A673 (cell line): ENCODE measurements around the gene SPAG8. TPM values are rescaled to one million over a fixed set of nuclear protein-coding genes. Genes with fewer than 3 reads are reported as not detected.

Experiments used
- BruUV-seq: library from RNA; stranded (reverse); fragments of 400-500 nt; replicated peaks from 2 replicates; lab custom pipeline; 2021; lab: Mats Ljungman, UMichigan
- CTCF ChIA-PET: fragments of 300-600 bp; sonication (Branson Sonifier 250); formaldehyde crosslinking; loops from one replicate; lab custom pipeline; 2022; ENCODE audit warnings: antibody characterized with exemption; lab: Charles Lee
- POLR2A ChIA-PET: fragments of 300-600 bp; sonication (Branson Sonifier 250); formaldehyde crosslinking; loops from one replicate; lab custom pipeline; 2022; ENCODE audit warnings: antibody characterized with exemption; ENCODE audit not compliant: low non-redundant PET; lab: Charles Lee
- DNase-seq: peaks from one replicate; pipeline ENCODE4 v3.0.0-alpha.2; 2015; ENCODE audit warnings: low spot score
- H3K27ac ChIP-seq: fragments of 200-600 bp; sonication (generic); 2 replicates; pipeline ENCODE4 v1.5.1; 2016; ENCODE audit warnings: mixed run types, low read depth, mild to moderate bottlenecking, mixed read lengths, antibody characterized with exemption, low read length; ENCODE audit not compliant: poor library complexity, severe bottlenecking
- H3K27me3 ChIP-seq: fragments of 200-600 bp; sonication (generic); replicated peaks from 2 replicates; pipeline ENCODE4 v1.6.1; 2017; ENCODE audit warnings: mixed run types, low read depth, mild to moderate bottlenecking, mixed read lengths, antibody characterized with exemption, low read length; ENCODE audit not compliant: insufficient read depth, poor library complexity
- H3K36me3 ChIP-seq: fragments of 200-600 bp; sonication (generic); 2 replicates; pipeline ENCODE4 v1.6.1; 2016; ENCODE audit warnings: mixed run types, mild to moderate bottlenecking, mixed read lengths, antibody characterized with exemption, low read length; ENCODE audit not compliant: insufficient read depth, poor library complexity, severe bottlenecking
- H3K4me1 ChIP-seq: fragments of 200-600 bp; sonication (generic); 2 replicates; pipeline ENCODE4 v1.6.1; 2017; ENCODE audit warnings: mixed run types, mild to moderate bottlenecking, mixed read lengths, antibody characterized with exemption, low read length; ENCODE audit not compliant: insufficient read depth, poor library complexity, severe bottlenecking
- H3K4me3 ChIP-seq: fragments of 200-600 bp; sonication (generic); 2 replicates; pipeline ENCODE4 v1.5.1; 2016; ENCODE audit warnings: low read depth, mixed run types, mild to moderate bottlenecking, mixed read lengths, low read length; ENCODE audit not compliant: poor library complexity, severe bottlenecking
- H3K9me3 ChIP-seq: fragments of 200-600 bp; sonication (generic); 2 replicates; pipeline ENCODE4 v1.6.1; 2016; ENCODE audit warnings: mixed run types, low read depth, mild to moderate bottlenecking, mixed read lengths, antibody characterized with exemption, low read length; ENCODE audit not compliant: poor library complexity, severe bottlenecking
- EZH2 ChIP-seq: fragments of 200-600 bp; sonication (generic); IDR thresholded peaks from 2 replicates; pipeline ENCODE4 v1.6.1; 2017; ENCODE audit warnings: borderline replicate concordance, low read depth, mild to moderate bottlenecking, mixed read lengths, antibody characterized with exemption, low read length; ENCODE audit not compliant: poor library complexity, severe bottlenecking
- intact Hi-C: fragments of 100-400 bp; cut with micrococcal nuclease; formaldehyde crosslinking; loops from one replicate; pipeline ENCODE4 v1.10.0; 2022; ENCODE audit not compliant: unreplicated experiment
- total RNA-seq: library from RNA; stranded (reverse); gene quantifications from 2 replicates; pipeline ENCODE4 v1.2.3, GENCODE V29; 2021
- TF ChIP-seq, protein P1 (sequence below): fragments of 300-800, 200-600 bp; sonication (generic); conservative IDR thresholded peaks from 2 replicates; pipeline ENCODE4 v1.5.1; 2017; ENCODE audit warnings: low read depth, mild to moderate bottlenecking, antibody characterized with exemption, low read length, moderate library complexity, mixed read lengths

Gene SPAG8
- total RNA-seq, 1 experiment from 2014 or later, result 1.4 TPM

DNA sequence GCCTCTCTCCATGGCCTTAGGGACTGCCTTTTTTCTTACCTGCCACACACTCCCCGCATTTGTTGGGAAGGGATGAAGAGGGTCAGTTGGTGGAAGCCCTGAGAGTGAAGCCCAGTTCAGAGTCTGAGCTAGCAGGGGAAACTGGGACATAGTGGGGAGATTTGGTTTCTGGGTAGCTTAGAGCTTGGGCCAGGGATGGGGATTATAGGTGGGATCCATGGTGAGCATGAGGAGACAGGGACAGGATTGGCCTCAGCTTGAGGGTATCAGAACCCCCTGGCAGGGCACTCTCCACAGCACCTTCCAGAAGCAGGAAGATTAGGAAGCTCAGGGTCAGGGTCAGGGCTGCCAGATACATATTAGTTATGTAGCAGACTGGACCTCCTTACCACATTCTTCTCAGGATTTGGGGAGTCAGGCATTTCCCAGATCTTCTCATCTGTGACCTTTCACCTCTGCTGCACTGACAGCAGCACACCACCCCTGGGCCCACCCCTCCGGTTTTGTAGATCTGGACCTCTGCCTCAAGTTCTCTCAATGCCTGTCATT is 40.3 kb upstream of the SPAG8 start:
- Histone ChIP-seq H3K4me3 (no peak overlapping the region), H3K27me3 (no peaks in the 10 kb centered on the region), H3K27ac (no peak overlapping the region), H3K36me3 (no peaks in the 10 kb centered on the region), H3K4me1 (no peaks in the 10 kb centered on the region), H3K9me3 (no peaks in the 10 kb centered on the region)
- POLR2A ChIA-PET, result no interaction called here
- CTCF ChIA-PET, result no interaction called here
- TF ChIP-seq EZH2, result no peak
- BruUV-seq, result no TSS peak
- no peak for DNase-seq
- intact Hi-C loops, result no loop called here

DNA sequence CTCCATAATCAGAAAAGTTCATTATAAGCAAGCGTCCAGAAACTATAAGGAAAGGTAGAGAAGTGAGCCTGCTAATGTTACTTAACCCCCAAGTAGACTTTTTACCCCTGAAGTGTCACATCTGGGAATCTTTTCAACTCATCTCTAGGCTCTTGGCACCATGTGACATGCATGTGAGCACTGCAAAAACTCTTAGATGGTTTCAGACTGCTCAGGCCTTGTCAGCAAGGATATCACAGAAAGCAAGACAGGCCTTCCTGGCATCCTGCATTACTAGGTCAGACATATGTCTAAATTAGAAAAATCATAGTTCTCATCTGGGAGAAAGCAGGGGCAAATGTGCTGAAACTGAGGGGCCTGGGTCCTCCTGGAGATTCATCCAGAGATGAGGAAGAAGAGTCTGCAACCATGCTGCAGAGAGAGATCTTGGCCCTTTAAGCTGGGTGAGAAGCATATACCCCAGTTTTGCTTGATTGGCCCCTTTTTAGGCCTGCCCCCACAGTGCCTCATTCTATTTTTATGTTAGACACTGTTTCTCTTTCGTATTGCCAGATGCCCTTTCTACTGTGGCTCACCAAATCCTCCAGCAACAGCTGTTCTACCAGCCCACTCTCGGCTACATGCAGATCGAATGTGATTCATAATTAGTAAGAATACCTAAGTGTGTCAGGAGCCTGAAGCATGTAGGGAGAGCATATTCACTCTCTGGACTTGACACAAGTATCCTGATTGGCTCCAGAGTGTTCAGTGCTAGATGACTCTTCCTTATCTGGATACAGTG is 35.9 kb upstream of the SPAG8 start:
- ChIA-PET CTCF (interaction anchor here (0.7 to 1.0 kb wide), 2 partner anchors 55 to 71 kb away, joined by 3 to 5 read pairs; no protein-coding TSS in a partner anchor), POLR2A (no interaction called here)
- Histone ChIP-seq H3K27ac (no peak overlapping the region), H3K36me3 (no peaks in the 10 kb centered on the region), H3K27me3 (no peaks in the 10 kb centered on the region), H3K9me3 (no peaks in the 10 kb centered on the region), H3K4me1 (no peaks in the 10 kb centered on the region), H3K4me3 (no peak overlapping the region)
- BruUV-seq, result no TSS peak
- TF ChIP-seq, protein P1, sequence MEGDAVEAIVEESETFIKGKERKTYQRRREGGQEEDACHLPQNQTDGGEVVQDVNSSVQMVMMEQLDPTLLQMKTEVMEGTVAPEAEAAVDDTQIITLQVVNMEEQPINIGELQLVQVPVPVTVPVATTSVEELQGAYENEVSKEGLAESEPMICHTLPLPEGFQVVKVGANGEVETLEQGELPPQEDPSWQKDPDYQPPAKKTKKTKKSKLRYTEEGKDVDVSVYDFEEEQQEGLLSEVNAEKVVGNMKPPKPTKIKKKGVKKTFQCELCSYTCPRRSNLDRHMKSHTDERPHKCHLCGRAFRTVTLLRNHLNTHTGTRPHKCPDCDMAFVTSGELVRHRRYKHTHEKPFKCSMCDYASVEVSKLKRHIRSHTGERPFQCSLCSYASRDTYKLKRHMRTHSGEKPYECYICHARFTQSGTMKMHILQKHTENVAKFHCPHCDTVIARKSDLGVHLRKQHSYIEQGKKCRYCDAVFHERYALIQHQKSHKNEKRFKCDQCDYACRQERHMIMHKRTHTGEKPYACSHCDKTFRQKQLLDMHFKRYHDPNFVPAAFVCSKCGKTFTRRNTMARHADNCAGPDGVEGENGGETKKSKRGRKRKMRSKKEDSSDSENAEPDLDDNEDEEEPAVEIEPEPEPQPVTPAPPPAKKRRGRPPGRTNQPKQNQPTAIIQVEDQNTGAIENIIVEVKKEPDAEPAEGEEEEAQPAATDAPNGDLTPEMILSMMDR, result no peak
- no peak for TF ChIP-seq EZH2
- intact Hi-C loops, result no loop called here
- DNase-seq, result no peak

DNA sequence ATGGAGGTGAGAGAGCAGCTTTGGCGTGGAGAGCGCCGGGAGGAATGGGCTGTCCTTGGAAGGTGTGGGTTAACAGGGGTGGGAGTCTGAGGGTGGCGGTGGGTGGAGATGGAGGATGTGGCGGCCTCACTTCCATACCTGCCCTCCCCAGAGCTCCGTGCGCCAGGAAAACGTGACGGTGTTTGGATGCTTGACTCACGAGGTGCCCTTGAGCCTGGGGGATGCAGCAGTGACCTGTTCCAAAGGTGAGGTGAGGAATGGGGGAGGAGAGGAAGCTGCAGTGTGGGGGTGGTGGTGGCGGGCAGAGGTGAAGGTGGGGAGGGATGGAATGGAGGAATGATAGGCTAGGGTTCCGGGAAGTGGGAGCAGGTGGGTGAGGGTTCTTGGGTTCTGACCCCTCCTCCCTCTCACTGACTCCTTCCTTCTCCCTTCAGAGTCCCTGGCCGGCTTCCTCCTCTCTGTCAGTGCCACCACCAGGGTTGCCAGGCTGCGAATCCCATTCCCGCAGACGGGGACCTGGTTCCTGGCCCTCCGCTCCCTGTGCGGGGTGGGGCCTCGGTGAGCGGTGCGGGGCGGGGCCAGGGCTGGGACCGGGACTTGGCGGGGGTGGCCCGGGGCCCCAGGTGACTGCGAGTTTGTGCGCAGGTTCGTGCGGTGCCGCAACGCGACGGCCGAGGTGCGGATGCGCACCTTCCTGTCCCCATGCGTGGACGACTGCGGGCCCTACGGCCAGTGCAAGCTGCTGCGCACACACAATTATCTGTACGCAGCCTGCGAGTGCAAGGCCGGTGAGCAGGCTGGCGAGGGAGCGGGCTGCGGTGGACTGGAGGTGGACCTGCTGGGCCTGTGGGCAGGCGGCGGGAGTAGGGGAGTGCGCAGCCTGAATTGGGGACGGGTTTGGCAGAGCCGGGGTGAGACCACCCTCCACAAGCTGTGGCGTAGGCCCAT is 34.0 kb upstream of the SPAG8 start:
- intact Hi-C loops, result no loop called here
- Histone ChIP-seq H3K4me3 (no peak overlapping the region), H3K9me3 (no peaks in the 10 kb centered on the region), H3K27ac (no peak overlapping the region), H3K27me3 (no peaks in the 10 kb centered on the region), H3K36me3 (no peaks in the 10 kb centered on the region), H3K4me1 (no peaks in the 10 kb centered on the region)
- ChIA-PET POLR2A (no interaction called here), CTCF (no interaction called here)
- no peak for TF ChIP-seq EZH2
- TF ChIP-seq, protein P1, result no peak
- BruUV-seq, result no TSS peak
- DNase-seq, result no peak
